Measurements from ENCODE around the gene MFAP4. TPM values are rescaled to one million over a fixed set of nuclear protein-coding genes. Genes with fewer than 3 reads are reported as not detected.
A peak's percentile ranks its signal among the peaks of the same experiment; 100 is the strongest.

MFAP4 gene
- total RNA-seq, 2 experiments from 2014 or later = not detected

Small RNA genes lying within 50 kb of the gene (microRNA-seq; reads per million reads assigned to microRNA genes)
- gene MIR1180 = 91.8 reads per million, percentile 58 among the genes with 10 or more reads in this experiment

Other genes with a start within 250 kb of the MFAP4 start
- 1 to 10 TPM; 2.8 to 3.1 TPM for gene EPN2, start 149.8 kb downstream of the MFAP4 start, total RNA-seq
- 1 to 10 TPM; 1.1 TPM for gene B9D1, start 24.5 kb downstream of the MFAP4 start, total RNA-seq
- gene MAPK7, start 8.7 kb downstream of the MFAP4 start, total RNA-seq = 10 to 100 TPM; 31.5 to 33.5 TPM
- gene RNF112, start 24.0 kb upstream of the MFAP4 start, total RNA-seq = under 1 TPM in 1 of 2 experiments, not detected in 1; 0.34 TPM
- not detected for gene SLC47A1, start 146.7 kb upstream of the MFAP4 start, total RNA-seq